ENCODE data around the gene TMEM171. TPM values are rescaled to one million over a fixed set of nuclear protein-coding genes. Genes with fewer than 3 reads are reported as not detected.

TMEM171 gene
- total RNA-seq, 1 donor from 2014 or later = not detected

DNA sequence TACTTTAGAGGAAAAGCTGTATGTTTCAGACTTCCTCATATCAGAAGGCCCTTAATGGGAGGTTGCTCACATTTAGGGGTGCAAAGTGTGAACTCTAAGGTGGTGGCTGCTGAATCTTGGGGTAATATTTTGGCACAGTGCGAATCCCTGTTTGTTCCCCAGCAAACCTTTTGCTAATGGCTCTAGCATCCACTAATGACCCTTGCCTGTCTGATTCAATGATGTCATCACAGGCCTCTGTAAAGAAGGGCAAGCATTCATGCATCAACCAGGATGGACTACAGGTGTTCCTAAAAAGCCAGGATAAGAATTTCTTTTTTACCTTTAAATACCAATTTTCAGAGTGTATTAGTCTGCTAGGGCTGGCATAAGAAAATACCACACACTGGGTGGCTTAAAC is 20.4 kb downstream of the TMEM171 start:
- no peak for DNase-seq (ENCODE audit: low spot score)
- peaks cover 3% of the 10 kb centered on the region for H3K27me3 Mint-ChIP-seq (ENCODE audit: insufficient read depth, low read depth)
- TF ChIP-seq, protein P1, sequence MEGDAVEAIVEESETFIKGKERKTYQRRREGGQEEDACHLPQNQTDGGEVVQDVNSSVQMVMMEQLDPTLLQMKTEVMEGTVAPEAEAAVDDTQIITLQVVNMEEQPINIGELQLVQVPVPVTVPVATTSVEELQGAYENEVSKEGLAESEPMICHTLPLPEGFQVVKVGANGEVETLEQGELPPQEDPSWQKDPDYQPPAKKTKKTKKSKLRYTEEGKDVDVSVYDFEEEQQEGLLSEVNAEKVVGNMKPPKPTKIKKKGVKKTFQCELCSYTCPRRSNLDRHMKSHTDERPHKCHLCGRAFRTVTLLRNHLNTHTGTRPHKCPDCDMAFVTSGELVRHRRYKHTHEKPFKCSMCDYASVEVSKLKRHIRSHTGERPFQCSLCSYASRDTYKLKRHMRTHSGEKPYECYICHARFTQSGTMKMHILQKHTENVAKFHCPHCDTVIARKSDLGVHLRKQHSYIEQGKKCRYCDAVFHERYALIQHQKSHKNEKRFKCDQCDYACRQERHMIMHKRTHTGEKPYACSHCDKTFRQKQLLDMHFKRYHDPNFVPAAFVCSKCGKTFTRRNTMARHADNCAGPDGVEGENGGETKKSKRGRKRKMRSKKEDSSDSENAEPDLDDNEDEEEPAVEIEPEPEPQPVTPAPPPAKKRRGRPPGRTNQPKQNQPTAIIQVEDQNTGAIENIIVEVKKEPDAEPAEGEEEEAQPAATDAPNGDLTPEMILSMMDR (IDR thresholded peaks at IDR 0.05) = no peak
- TF ChIP-seq EZH2 (IDR thresholded peaks at IDR 0.05) (no peak), EZH2phosphoT487 (IDR thresholded peaks at IDR 0.05) (no peak)
- Histone ChIP-seq H3F3A (ENCODE audit: low read depth) (no peaks in the 10 kb centered on the region), H3K27ac (no peak overlapping the region), H2AFZ (replicated peaks) (no peak overlapping the region), H3K79me2 (ENCODE audit: low read depth) (no peaks in the 10 kb centered on the region), H3K4me2 (no peak overlapping the region), H3K36me3 (no peaks in the 10 kb centered on the region), H3K9me3 (ENCODE audit: low read depth) (no peaks in the 10 kb centered on the region), H3K4me3 (no peak overlapping the region), H3K27me3 (no peaks in the 10 kb centered on the region), H3K4me1 (no peaks in the 10 kb centered on the region), H3K9ac (no peak overlapping the region), H4K20me1 (ENCODE audit: low read depth) (no peaks in the 10 kb centered on the region)
- no peaks in the 10 kb centered on the region for H3K36me3 Mint-ChIP-seq
- H3K27ac Mint-ChIP-seq = no peak overlapping the region
- H3K9me3 Mint-ChIP-seq = no peaks in the 10 kb centered on the region
- no peaks in the 10 kb centered on the region for H3K4me1 Mint-ChIP-seq
- no peak overlapping the region for H3K4me3 Mint-ChIP-seq

DNA sequence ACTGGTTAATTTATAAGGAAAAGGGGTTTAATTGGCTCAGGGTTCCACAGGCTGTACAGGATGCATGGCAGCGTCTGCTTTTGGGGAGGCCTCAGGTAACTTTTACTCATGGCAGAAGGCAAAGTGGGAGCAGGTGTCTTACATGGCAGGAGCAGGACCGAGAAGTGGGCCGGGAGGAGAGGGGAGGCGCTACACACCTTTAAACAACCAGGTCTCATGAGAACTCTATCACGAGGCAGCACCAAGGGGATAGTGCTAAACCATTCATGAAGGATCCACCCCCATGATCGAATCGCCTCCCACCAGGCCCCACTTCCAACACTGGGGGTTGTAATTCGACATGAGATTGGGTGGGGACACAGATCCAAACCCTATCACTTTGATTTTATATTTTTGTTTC is 21.7 kb downstream of the TMEM171 start:
- Histone ChIP-seq H3K4me1 (no peaks in the 10 kb centered on the region), H3K27ac (no peak overlapping the region), H3K9me3 (ENCODE audit: low read depth) (no peaks in the 10 kb centered on the region), H3K27me3 (no peaks in the 10 kb centered on the region), H3K9ac (no peak overlapping the region), H3K79me2 (ENCODE audit: low read depth) (no peaks in the 10 kb centered on the region), H3K4me2 (no peak overlapping the region), H3F3A (ENCODE audit: low read depth) (no peaks in the 10 kb centered on the region), H3K4me3 (no peak overlapping the region), H2AFZ (replicated peaks) (no peak overlapping the region), H3K36me3 (no peaks in the 10 kb centered on the region), H4K20me1 (ENCODE audit: low read depth) (no peaks in the 10 kb centered on the region)
- H3K4me1 Mint-ChIP-seq = no peaks in the 10 kb centered on the region
- no peak for DNase-seq (ENCODE audit: low spot score)
- no peaks in the 10 kb centered on the region for H3K9me3 Mint-ChIP-seq
- H3K36me3 Mint-ChIP-seq = no peaks in the 10 kb centered on the region
- peaks cover 3% of the 10 kb centered on the region for H3K27me3 Mint-ChIP-seq (ENCODE audit: insufficient read depth, low read depth)
- TF ChIP-seq, protein P1 (IDR thresholded peaks at IDR 0.05) = no peak
- TF ChIP-seq EZH2 (IDR thresholded peaks at IDR 0.05) (no peak), EZH2phosphoT487 (IDR thresholded peaks at IDR 0.05) (no peak)
- H3K4me3 Mint-ChIP-seq = no peak overlapping the region
- no peak overlapping the region for H3K27ac Mint-ChIP-seq

DNA sequence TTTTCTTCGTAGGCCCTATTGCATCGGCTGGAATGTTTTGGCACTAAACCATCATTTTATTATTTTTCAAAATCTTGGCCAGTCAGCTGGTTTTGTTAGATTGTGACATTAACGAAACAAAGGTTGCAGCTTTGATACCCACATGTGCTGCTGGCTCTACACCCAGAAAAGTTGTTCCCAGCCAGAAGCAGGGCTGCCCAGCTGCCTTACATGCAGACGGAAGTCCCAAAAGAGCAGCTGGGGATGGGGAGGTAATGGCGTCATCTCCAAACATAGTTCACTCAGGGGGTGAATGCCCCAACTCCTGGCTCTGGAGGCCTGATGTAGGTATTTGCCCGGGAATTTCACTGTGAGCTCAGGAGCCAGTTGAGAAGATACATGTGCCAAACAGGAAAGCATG is 23.3 kb downstream of the TMEM171 start:
- Mint-ChIP-seq H3K36me3 (no peaks in the 10 kb centered on the region), H3K27me3 (ENCODE audit: insufficient read depth, low read depth) (no peaks in the 10 kb centered on the region), H3K9me3 (no peaks in the 10 kb centered on the region), H3K27ac (no peak overlapping the region), H3K4me1 (no peaks in the 10 kb centered on the region), H3K4me3 (no peak overlapping the region)
- H3F3A ChIP-seq (ENCODE audit: low read depth) = no peaks in the 10 kb centered on the region
- no peak overlapping the region for H2AFZ ChIP-seq (replicated peaks)
- H3K27ac ChIP-seq = no peak overlapping the region
- H3K79me2 ChIP-seq (ENCODE audit: low read depth) = no peaks in the 10 kb centered on the region
- H3K9me3 ChIP-seq (ENCODE audit: low read depth) = no peaks in the 10 kb centered on the region
- H3K4me3 ChIP-seq = no peak overlapping the region
- TF ChIP-seq EZH2phosphoT487 (IDR thresholded peaks at IDR 0.05) (no peak), EZH2 (IDR thresholded peaks at IDR 0.05) (no peak)
- TF ChIP-seq, protein P1 (IDR thresholded peaks at IDR 0.05) = no peak
- no peaks in the 10 kb centered on the region for H3K27me3 ChIP-seq
- DNase-seq (ENCODE audit: low spot score) = no peak
- no peak overlapping the region for H3K9ac ChIP-seq
- no peak overlapping the region for H3K4me2 ChIP-seq
- no peaks in the 10 kb centered on the region for H3K36me3 ChIP-seq
- H4K20me1 ChIP-seq (ENCODE audit: low read depth) = no peaks in the 10 kb centered on the region
- no peaks in the 10 kb centered on the region for H3K4me1 ChIP-seq

All from neural progenitor cell (in vitro differentiated cells).